CMK (cell line): ENCODE measurements around the gene MEF2A.

Experiments
- DNase-seq: peaks from one replicate; pipeline ENCODE4 v3.0.0-alpha.2; 2010; ENCODE audit warnings: low read depth

MEF2A gene

DNA sequence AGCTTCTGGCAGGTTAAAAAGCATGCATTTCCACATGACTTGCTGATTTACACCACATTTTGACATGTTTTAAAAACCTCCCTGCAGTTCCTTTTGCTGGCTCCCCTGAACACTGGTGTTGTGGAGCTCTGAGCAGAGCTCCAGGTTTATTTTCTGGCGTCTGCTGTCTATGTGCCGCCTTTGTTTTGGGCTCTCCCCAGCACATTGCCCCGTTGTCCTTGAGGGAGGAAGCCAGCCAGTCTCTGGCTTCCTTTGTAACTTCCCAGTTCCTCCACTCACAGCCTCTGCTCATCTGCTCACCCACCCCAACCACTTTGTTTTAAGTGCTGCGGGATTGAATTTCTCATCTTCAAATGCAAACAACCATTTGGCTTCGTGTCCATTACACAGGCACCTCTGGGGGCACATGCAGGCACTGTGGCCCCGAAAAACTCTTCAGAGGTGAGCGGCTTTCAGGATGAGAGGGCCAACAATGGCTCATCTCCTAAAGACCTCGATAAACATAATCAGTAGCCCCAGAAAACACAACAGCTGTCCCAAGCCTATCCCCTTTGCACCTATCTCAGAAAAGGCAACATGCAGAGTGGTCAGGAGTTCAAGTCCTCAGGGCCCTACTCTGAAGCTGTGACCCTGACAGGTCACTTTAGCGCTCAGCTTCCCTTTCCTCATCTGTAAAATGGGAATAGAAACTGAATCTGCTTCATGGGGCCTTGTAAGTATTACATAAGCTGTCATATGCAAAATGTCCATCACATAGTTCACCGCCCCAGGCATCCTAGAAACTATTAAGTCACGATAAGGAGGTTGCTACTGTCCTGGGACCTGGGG lies 1.3 kb upstream of the MEF2A start:
- no peak for DNase-seq

DNA sequence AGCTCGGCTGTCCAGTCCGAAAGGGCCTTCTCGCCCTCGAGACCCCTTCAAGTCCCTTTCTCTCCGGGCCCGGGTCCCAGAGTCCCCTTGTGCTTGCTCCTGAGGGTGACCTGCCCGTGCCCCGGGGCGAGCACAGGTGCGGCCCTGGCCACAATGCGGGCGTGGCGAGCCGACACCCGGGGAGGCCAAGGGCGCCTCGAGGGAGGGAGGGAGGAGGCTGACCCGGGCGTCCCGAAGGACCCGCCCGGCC lies 810 bp upstream of the MEF2A start:
- DNase-seq, result no peak

DNA sequence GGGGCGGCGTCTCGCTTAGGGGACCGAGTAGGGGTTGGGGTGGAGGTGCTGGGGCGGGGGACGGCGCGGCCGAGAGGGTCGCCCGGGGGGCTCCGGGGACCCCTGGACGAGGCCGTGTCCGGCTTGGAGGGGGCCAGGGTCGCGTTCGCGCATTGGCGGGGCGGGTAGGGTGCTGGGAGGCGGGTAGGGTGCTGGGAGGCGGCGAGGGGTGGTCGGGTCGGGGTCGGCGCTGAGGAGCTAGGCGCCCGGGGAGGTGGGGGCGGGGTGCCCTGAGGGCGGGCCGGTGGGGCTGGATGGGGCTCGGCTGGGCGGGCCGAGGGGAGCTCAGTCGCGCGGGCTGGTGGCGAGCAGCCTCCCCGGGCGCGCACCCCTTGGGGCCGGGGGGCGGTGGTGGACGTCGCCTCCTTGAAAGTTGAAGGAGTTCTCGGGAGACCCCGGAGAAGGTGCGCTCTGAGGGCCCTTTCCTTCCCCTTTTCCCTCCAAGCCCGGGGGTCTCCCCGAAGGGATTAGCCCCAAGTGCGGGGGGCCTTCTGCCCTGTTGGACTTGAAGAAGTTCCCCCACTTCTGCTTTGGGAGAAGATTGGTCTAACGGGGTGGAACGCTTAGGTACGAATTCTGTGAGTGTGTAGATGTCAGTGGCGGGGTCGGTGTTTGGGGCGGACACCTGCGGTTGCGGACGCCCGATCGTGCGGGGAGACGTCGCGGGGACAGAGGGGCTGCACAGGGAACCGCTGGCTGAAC lies 543 bp downstream of the MEF2A start:
- DNase-seq, result no peak

DNA sequence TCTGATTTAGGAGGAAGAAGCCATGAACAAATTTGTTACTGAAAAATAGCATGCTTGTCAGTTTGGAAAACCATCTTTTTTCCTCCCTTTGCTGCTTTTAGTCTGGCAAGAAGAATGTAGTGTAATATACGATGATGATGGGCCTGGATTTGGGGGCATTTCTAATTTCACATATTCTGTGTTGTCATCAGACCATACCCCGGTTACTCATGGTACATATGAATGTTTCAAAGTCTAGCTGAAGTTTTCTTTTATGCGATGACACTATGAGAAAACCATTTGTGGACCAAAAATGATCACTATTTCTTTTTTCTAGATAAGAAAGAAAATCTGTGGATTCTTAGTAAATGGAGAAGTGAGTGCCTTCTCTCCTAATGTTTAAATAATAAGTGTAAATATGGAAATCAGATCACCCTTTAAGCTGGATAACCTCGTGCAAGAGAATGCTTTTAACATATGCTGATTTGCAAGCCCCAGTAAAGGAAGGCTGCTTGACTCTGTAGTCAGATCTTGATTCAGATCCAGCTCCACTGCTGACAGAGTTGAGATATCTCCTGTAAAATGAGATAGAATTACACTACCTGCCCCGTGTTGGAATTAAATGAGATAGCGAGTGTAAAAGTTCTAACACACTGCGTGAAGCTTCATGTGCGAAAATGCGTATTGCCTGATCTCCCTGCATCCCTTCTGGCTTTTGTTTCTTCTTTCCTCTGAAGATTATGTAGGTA lies 3.0 kb downstream of the MEF2A start:
- DNase-seq, result no peak

DNA sequence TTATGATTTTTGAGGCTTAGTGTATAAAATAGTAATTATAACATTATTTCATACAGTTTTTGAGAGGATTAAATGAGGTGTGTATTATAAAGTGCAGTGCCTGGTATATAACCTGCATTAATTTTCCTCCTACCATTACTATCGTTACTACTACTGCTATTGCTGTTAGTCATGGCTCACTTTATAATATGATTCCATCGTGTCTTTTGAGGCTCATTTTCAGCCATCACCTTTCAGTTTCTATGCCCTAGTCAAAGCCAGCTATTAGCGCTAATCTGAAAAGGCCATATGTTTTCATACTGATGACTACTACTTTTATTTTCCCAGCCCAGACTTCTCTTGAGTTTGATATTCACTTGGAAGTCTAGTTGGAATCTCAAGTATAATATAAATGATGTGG lies 5.5 kb downstream of the MEF2A start:
- no peak for DNase-seq

DNA sequence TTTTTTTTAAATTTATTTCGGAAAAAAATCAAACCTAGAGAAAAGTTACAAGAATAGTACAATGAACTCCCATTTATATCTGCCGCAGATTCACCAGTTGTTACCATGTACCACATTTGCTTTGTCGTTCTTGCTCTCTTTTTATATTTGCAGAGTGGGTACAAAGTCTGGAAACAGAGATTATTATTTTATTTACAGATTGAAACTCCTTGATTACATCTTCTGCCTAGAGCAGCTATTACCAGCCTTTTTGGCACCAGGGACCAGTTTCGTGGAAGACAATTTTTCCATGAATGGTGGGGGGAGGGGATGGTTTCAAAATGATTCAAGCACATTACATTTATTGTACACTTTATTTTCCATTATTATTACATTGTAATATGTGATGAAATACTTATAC lies 8.3 kb downstream of the MEF2A start:
- DNase-seq, result no peak

DNA sequence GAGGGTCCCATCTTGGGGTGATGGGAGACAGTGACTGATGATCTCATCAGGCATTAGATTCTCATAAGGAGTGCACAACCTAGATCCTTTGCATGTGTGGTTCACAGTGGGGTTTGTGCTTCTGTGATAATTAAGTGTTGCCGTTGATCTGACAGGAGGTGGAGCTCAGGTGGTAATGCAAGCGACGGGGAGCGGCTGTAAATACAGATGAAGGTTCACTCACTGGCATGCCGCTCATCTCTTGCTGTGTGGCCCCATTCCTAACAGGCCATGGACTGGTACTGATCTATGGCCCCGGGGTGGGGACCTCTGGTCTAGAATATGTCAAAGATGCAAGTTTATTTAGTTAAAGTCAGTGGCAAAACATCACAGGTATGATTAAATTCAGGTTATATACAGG lies 8.7 kb downstream of the MEF2A start:
- no peak for DNase-seq

DNA sequence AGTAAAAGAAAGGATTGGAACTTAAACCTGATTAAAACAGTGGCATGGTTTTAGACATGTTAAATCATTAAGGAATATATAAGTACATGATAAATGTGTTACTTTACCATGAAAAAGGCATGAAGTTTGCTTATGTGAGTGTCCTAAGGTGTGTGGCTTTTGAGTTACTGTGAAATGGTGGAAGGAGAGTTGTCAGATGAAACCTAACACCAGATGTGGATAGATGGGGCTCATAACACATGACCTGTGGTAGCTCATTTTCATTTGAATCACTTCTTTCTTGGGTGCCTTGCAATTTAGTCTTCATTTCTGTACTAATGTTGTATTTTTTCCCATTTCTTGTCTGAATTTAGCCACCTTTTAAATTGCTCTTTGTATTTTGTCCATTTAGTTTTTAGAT lies 13.0 kb downstream of the MEF2A start:
- no peak for DNase-seq

DNA sequence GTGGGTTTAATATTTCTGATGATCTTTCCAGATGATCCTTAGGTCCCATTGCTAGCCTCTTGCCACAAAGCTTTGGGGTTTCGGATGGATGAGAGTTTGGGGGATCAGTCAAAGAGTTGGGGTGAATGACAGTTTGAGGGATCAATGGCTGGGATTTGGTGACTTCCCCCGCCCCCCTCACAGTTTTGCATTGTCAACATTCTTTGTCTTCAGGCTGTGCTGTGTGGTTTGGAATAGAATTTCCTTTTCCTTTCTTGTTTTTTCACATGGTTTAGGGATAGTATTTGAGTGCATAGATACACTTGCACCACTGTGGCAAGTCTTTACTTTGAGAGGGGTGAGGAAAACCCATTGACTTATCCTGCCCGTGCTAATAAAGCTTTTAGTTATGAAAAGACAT lies 14.3 kb downstream of the MEF2A start:
- DNase-seq, result no peak

DNA sequence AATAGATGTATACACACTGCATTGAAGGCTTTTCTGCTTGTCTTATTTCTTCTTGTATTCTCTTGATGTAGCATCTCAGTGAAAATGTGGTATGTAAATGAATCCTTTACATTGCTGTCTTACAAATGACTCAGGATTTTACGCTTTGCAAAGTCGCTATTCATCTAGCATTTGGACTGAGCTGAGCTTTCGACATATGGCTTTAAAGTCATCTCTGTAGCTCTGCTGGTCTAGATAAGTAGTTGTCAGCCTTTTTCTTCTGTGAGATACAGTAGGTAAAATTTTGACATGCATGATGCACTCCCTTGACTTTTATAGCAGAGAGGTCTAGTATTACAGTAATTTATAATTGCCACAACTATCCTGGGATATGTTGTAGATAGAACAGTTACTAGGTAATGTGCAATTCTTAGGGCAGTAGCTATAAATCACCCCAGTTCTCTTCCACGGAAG lies 16.8 kb downstream of the MEF2A start:
- no peak for DNase-seq

DNA sequence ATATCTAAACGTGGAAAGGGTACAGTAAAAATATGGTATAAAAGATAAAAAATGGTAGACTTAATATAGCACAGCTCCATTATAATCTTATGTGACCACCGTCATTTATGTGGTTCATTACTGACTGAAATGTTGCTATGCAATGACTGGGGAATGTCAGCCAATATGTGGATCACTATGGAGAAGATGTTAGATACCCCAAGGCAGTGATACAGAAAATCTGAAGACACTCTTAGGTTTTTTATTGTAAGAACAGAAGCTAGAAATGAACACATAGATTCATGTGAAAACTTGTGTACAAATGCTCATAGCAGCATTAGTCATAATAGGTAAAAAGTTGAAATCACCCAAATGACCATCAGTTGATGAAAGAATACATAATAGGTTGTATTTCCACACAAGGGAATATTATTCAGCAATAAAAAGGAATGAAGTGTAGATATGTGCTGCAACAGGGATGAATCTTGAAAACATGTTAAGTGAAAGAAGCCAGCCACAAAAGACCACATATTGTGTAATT lies 18.4 kb downstream of the MEF2A start:
- DNase-seq, result no peak

DNA sequence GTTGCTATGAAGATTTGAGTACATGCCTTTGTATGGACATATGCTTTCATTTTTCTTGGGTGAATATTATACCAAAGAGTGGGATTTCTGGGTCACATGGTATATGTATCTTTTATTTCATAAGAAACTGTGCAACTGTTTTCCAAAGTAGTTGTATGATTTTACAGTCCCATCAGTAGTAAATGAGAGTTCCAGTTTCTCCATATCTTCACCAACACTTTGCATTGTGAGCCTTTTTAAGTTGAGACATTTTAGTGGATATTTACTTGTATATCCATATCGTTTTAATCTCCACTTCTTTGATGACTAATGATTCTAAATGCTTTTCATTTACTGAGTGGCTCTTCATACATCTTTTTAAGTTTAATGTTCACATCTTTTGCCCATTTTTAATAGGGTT lies 20.3 kb downstream of the MEF2A start:
- no peak for DNase-seq

DNA sequence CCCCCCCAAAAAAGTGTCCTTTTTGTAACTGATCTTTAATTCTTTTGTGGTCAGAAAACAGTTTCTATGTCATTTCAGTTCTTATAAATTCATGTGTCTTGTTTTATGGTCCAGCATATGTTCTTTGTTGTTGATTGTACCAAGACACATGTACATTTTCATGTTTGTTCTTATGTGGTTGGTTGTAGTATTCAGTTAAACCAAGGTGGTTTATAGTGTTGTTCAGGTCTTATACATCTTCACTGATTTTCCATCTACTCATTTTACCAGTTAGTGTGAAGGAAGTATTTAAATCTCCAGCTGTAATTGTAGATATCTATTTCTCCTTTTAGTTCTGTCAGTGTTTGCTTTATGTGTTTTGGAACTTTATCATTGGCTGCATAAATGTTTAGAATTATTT lies 24.0 kb downstream of the MEF2A start:
- DNase-seq, result no peak

DNA sequence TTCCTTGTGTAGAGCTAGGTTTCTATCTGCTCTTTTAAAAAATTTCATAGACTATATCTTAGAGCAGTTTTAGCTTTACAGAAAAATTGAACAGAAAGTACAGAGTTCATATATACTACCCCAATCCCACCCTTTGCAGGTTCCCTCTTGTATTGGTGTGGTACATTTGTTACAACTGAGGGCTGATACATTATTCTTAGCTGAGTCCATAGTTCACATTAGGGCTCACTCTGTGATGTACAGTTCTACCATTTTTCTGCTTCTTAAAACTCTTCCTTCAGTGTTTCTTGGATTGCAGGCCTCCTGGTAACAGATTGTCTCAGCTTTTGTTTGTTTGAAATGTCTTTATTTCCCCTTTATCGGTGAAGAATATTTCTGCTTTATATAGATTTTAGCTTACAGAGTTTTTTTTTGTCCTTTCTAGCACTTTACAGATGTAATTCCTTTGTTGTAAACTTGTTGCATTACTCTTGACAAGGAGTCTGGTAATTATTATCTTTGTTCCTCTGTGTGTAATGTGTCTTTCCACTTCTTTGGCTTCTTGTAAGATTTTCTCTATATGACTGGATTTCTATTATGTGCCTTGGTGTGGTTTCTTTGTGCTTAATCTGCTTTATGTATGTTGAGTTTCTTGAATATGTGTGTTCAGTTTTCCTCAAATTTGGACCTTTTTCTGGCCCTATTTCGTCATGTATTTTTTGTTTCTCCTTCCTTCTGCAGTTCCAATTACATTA lies 25.3 kb downstream of the MEF2A start:
- no peak for DNase-seq

DNA sequence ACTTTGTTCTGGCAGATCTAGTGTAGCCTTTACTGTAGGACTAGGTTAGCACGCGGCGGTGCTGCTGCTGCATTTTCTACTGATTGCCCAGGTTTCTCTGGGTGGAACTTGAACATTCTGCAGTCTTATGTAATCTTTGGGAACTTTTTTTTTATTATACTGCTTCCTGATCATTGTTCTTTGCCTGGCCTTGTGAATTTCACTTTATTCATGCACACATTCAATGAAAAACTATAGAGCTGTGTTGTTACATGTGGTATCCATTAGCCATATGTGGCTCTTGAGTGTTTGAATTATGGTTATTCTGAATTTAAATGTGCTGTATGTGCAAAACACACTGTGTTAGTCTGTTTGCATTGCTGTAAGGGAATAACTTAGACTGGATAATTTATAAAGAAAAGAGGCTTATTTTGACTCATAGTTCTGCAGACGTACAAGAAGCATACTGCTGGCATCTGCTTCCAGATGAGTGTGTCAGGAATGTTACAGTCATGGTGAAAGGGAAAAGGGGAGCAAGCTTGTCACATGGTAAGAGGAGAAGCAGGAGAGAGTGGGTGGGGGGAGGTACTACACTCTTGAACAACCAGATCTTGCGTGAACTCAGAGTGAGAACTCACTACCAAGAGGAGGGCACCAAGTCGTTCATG lies 26.5 kb downstream of the MEF2A start:
- no peak for DNase-seq

DNA sequence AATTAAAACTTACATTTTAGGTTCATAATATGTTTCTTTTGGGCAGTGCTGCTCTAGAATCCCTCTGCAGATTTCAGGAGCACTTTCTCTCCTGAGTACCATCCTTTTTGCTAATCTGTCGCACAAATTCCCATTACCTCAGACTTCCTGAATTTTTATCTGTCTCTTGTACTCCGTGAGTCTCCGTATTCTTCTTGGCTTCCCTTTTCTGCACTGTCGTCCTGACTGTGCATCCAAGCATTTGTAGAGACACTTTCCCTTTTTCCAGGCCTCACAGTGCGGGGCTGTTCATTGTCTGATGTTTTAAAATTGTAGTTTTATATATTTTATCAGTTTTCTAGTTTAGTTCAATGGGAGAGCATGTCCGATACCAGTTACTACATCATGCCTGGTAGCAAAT lies 27.3 kb downstream of the MEF2A start:
- no peak for DNase-seq

DNA sequence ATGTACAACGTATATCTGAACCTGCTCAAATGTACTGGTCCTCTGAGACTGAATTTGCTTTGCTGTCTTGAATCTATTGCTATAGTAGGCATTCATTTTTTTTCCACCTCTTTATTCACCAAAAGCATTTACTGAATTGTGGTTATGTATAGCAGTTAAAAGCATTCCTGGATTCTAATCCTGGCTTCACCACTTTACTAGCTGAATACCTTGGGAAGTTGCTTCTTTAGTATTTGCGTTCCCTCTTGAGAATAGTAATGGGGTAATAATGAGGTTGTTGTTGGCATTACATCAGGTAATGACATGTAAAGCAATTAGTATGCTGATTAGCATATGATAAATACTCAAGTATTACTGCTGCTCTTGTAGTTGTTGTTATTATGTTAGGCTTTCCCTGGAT lies 29.1 kb downstream of the MEF2A start:
- DNase-seq, result no peak

DNA sequence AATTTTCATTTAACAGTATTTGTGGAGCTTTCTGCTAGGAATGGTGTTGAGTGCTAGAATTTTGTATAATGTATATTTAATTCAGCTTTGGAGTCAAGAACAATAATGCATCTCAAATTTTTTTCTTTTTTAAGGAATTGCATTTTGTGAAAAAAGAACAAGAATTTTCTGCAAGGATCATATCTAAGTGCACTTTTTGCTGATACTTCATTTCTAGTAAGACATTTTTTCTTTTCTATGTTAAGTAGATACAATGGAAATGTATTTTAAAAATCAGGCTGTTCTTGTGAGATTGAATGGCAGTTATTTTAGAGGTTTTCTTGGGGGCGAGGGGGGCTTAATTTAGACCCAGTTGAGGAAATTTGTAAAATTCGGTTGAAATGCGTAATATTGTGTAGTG lies 32.5 kb downstream of the MEF2A start:
- no peak for DNase-seq

DNA sequence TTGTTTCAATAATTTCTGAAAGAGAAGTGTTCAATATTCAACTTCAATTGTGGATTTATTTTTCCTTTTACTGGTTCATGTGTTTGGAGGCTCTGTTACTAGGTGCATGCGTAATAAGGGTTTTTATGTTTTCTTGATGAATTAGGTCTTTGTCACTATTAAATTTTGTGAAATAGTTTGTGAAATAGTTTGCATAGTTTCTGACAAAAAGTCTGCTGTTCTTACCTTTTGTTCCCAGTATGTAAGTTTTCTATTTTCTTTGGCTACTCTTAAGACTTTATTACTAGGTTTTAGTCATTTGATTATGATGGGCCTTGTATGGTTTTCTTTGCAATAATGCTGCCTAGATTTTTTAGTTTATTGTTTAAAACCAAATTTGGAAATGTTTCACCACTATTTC lies 38.0 kb downstream of the MEF2A start:
- DNase-seq, result no peak

DNA sequence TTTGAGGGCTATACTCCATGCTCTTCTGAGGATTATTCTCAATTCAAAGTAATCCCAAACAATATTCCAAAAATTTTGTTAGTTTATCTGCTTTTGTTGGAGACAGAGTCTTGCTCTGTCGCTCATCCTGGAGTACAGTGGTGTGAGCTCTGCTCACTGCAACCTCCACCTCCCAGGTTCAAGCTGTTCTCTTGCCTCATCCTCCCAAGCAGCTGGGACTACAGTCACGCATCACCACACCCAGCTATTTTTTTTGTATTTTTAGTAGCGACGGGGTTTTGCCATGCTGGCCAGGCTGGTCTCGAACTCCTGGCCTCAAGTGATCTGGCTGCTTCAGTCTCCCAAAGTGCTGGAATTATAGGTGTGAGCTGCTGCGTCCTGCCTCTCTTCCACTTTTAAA lies 39.1 kb downstream of the MEF2A start:
- no peak for DNase-seq

DNA sequence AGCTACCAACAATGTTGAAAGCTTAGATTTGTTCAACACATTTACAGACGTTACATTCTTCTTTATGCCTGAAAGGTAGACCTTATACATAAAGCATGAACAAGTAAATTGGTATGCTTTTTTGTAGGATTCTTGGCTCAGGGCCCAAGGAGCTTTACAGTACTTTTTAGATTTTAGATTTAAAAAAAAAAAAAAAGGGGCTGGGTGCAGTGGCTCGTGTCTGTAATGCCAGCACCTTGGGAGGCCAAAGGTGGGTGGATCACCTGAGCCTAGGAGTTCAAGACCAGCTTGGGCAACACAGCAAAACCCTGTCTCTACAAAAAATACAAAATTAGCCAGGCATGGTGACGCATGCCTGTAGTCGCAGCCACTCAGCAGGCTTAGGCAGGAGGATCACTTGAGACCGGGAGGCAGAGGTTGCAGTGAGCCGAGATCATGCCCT lies 39.7 kb downstream of the MEF2A start:
- DNase-seq, result no peak

DNA sequence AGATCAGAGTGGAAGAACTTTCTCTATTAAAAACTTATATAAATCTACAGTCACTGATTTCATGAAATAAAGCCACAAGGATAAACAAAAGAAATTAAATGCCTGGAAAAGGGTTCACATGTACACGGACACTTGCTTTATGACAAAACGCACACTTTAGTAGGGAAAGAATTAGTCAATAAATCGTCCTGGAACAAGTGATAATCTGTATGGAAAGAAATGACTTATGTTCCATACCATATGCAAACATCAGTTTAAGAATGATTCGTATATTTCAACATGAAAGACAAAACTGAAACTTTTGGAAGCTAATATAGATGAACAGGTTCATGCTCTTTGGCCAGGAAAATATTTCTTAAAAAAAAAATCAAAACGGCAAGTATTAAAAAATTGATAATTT lies 40.2 kb downstream of the MEF2A start:
- no peak for DNase-seq
